Uterus (tissue), 4 donors: ENCODE data around the gene ZNF438. TPM values are rescaled to one million over a fixed set of nuclear protein-coding genes. Genes with fewer than 3 reads are reported as not detected.
"Not testable (repeated sequence)": the region's sequence is repeated elsewhere in the genome, so short reads cannot be mapped to it uniquely, and the experiment has no call there.

Experiments
- DNase-seq, 2 donors: peaks; one replicate each; pipeline ENCODE4 v3.0.0-alpha.2; 2019 to 2020
- H3K27ac ChIP-seq, 2 donors: fragments of 200-600 bp; sonication (generic); 1 replicate in 1 of 2; 2 replicates in 1 of 2; pipeline ENCODE4 v1.5.1; 2016 to 2018
- H3K27me3 ChIP-seq, 2 donors: fragments of 200-600 bp; sonication (generic); one replicate each; pipeline ENCODE4 v1.5.1; 2018 to 2019; ENCODE audit warnings: control low read depth in 1 of 2
- H3K36me3 ChIP-seq, 2 donors: fragments of 200-600 bp; sonication (generic); one replicate each; pipeline ENCODE4 v1.5.1; 2019; ENCODE audit warnings: control low read depth in 1 of 2
- H3K4me1 ChIP-seq, 2 donors: fragments of 200-600 bp; sonication (generic); one replicate each; pipeline ENCODE4 v1.5.1; 2018 to 2019; ENCODE audit warnings: control low read depth in 1 of 2
- H3K4me3 ChIP-seq, 2 donors: fragments of 200-600 bp; sonication (generic); 1 replicate in 1 of 2; 2 replicates in 1 of 2; pipeline ENCODE4 v1.5.1; 2018 to 2019; ENCODE audit warnings: mild to moderate bottlenecking in 1 of 2
- H3K9me3 ChIP-seq, 2 donors: fragments of 200-600 bp; sonication (generic); one replicate each; pipeline ENCODE4 v1.5.1; 2019; ENCODE audit warnings: control low read depth in 1 of 2
- CTCF ChIP-seq, 4 experiments: fragments of 200-600 bp in 2 of 4; fragments of 450-650 bp in 2 of 4; sonication (generic) in 2 of 4; IDR thresholded peaks; one replicate each; pipeline ENCODE4 v1.5.1; 2016 to 2019; ENCODE audit warnings: antibody characterized with exemption in 4 of 4, mild to moderate bottlenecking in 2 of 4, moderate library complexity in 1 of 4
- POLR2A ChIP-seq, 2 donors: fragments of 450-650 bp; IDR thresholded peaks; one replicate each; pipeline ENCODE4 v1.6.1; 2016; ENCODE audit warnings: antibody characterized with exemption in 2 of 2, mild to moderate bottlenecking in 1 of 2, moderate library complexity in 1 of 2
- intact Hi-C: fragments of 100-400 bp; cut with DNase I; formaldehyde crosslinking; loops from one replicate; pipeline ENCODE4 v1.15.1; 2023; ENCODE audit warnings: low total_unique reads
- total RNA-seq, 4 donors: library from RNA; depleted of rRNA in 3 of 4; stranded (reverse); fragments of >200 nt in 3 of 4; gene quantifications; one replicate each; pipeline versions ENCODE4 v1.1.0 to v1.2.4, GENCODE V29; 2014 to 2023
- donor health status: DM: yes; HTN: yes; CAD: no.

ZNF438 gene
- total RNA-seq, 4 donors from 2014 or later, result 5.8 to 24.6 (median 18.4) TPM

GRCh38 chr10:30800368-30800767 lies 231.3 kb downstream of the ZNF438 start:
- Histone ChIP-seq H3K27me3 (no peaks in the 10 kb centered on the region), H3K27ac (no peak overlapping the region), H3K9me3 (no peaks in the 10 kb centered on the region), H3K4me3 (no peak overlapping the region), H3K36me3 (no peaks in the 10 kb centered on the region), H3K4me1 (peaks cover 4 to 19% of the 10 kb centered on the region in 2 donors)
- no peak for TF ChIP-seq CTCF (IDR thresholded peaks at IDR 0.05)
- no peak for TF ChIP-seq POLR2A (IDR thresholded peaks at IDR 0.05)
- intact Hi-C loops, result no loop called here
- no peak for DNase-seq

GRCh38 chr10:30798646-30799185 lies 232.9 kb downstream of the ZNF438 start:
- H3K4me3 ChIP-seq, result no peak overlapping the region
- TF ChIP-seq POLR2A (IDR thresholded peaks at IDR 0.05) (no peak), CTCF (IDR thresholded peaks at IDR 0.05) (no peak)
- intact Hi-C loops, result no loop called here
- DNase-seq, result no peak
- no peak overlapping the region for H3K27ac ChIP-seq
- no peaks in the 10 kb centered on the region for H3K36me3 ChIP-seq
- no peaks in the 10 kb centered on the region for H3K9me3 ChIP-seq
- no peaks in the 10 kb centered on the region for H3K27me3 ChIP-seq
- H3K4me1 ChIP-seq, result peaks cover 4 to 12% of the 10 kb centered on the region in 2 donors

- H3K27ac ChIP-seq, H3K36me3 ChIP-seq, H3K27me3 ChIP-seq, H3K4me3 ChIP-seq, H3K9me3 ChIP-seq, DNase-seq, H3K4me1 ChIP-seq, intact Hi-C loops: not testable (repeated sequence)
Observed at GRCh38 chr10:30795024-30795423, 236.6 kb downstream of the ZNF438 start.
